GM19463 (cell line): ENCODE results near the gene FBLN1.

Experiments used
- ATAC-seq: cut with Tn5 transposase; IDR thresholded peaks from one replicate; pipeline ENCODE4 v1.9.1; 2021; ENCODE audit warnings: mild to moderate bottlenecking, moderate library complexity; ENCODE audit not compliant: unreplicated experiment

FBLN1 gene

GRCh38 chr22:45562537-45563361 lies 60.1 kb downstream of the FBLN1 start:
- ATAC-seq = no peak

- no peak for ATAC-seq
These were observed 60.8 kb downstream of the FBLN1 start for GRCh38 chr22:45563362-45564040.

GRCh38 chr22:45564349-45565030 lies 61.8 kb downstream of the FBLN1 start:
- ATAC-seq = no peak

- ATAC-seq = no peak
These were observed 62.5 kb downstream of the FBLN1 start for GRCh38 chr22:45565171-45565570.

GRCh38 chr22:45565973-45566372 lies 63.3 kb downstream of the FBLN1 start:
- ATAC-seq = no peak

GRCh38 chr22:45568213-45568612 lies 65.5 kb downstream of the FBLN1 start:
- ATAC-seq = no peak

GRCh38 chr22:45571089-45571488 lies 68.4 kb downstream of the FBLN1 start:
- ATAC-seq = no peak

GRCh38 chr22:45572444-45572843 lies 69.8 kb downstream of the FBLN1 start:
- ATAC-seq = no peak

- no peak for ATAC-seq
These were observed 71.5 kb downstream of the FBLN1 start for GRCh38 chr22:45574069-45574703.

GRCh38 chr22:45575173-45575572 lies 72.5 kb downstream of the FBLN1 start:
- ATAC-seq = no peak

GRCh38 chr22:45575607-45576272 lies 73.1 kb downstream of the FBLN1 start:
- ATAC-seq = no peak

- ATAC-seq = no peak
These were observed 73.6 kb downstream of the FBLN1 start for GRCh38 chr22:45576273-45576625.

- no peak for ATAC-seq
These were observed 74.2 kb downstream of the FBLN1 start for GRCh38 chr22:45576730-45577464.

- no peak for ATAC-seq
These were observed 75.3 kb downstream of the FBLN1 start for GRCh38 chr22:45577746-45578523.

GRCh38 chr22:45578524-45579147 lies 76.0 kb downstream of the FBLN1 start:
- no peak for ATAC-seq

GRCh38 chr22:45579306-45579705 lies 76.6 kb downstream of the FBLN1 start:
- ATAC-seq = no peak

- no peak for ATAC-seq
These were observed 77.4 kb downstream of the FBLN1 start for GRCh38 chr22:45579806-45580725.
